Stomach (tissue), 4 donors: Measurements from ENCODE around the gene DNAJC30.

Source experiments
- CTCF ChIP-seq, 7 experiments: fragments of 450-650 bp in 4 of 7; fragments of 200-600 bp in 3 of 7; sonication (generic) in 3 of 7; IDR thresholded peaks; one replicate each; pipeline ENCODE4 v1.5.1; 2016 to 2019; ENCODE audit warnings: antibody characterized with exemption in 7 of 7, control low read depth in 2 of 7, mild to moderate bottlenecking in 1 of 7
- POLR2A ChIP-seq, 4 donors: fragments of 450-650 bp; IDR thresholded peaks; one replicate each; pipeline ENCODE4 v1.6.1; 2016; ENCODE audit warnings: antibody characterized with exemption in 4 of 4, control low read depth in 2 of 4, mild to moderate bottlenecking in 1 of 4, moderate library complexity in 1 of 4

- TF ChIP-seq CTCF (IDR thresholded peaks at IDR 0.05) (no peak), POLR2A (IDR thresholded peaks at IDR 0.05) (no peak)
Observed at GRCh38 chr7:73703757-73704639, 20.7 kb upstream of the DNAJC30 start.
